HUES64 (cell line): ENCODE measurements around the gene TLE3.
"Not testable (repeated sequence)": the region's sequence is repeated elsewhere in the genome, so short reads cannot be mapped to it uniquely, and the experiment has no call there.

Source experiments
- H3K27ac ChIP-seq: 2 replicates; pipeline ENCODE4 v1.7.0; 2013; ENCODE audit warnings: low read depth, low read length, inconsistent platforms
- H3K27me3 ChIP-seq: 2 replicates; pipeline ENCODE4 v1.6.1; 2013; ENCODE audit warnings: mild to moderate bottlenecking, low read length; ENCODE audit not compliant: insufficient read depth
- H3K36me3 ChIP-seq: 2 replicates; pipeline ENCODE4 v1.6.1; 2013; ENCODE audit warnings: mild to moderate bottlenecking, low read length; ENCODE audit not compliant: insufficient read depth
- H3K4me1 ChIP-seq: 2 replicates; pipeline ENCODE4 v1.6.1; 2013; ENCODE audit warnings: mild to moderate bottlenecking, low read length, moderate library complexity; ENCODE audit not compliant: insufficient read depth
- H3K4me3 ChIP-seq: 2 replicates; pipeline ENCODE4 v1.5.1; 2013; ENCODE audit warnings: mild to moderate bottlenecking, low read length, moderate library complexity
- H3K9ac ChIP-seq: 2 replicates; pipeline ENCODE4 v1.6.1; 2013; ENCODE audit warnings: mild to moderate bottlenecking, low read depth, low read length
- H3K9me3 ChIP-seq: 2 replicates; pipeline ENCODE4 v1.6.1; 2013; ENCODE audit warnings: low read depth, low read length; ENCODE audit not compliant: insufficient read depth
- WGBS: fragments of 150-250, 120-280 bp; methylation state at CpG from one replicate; pipeline ENCODE4 v1.1.7; 2013; ENCODE audit warnings: missing lambda C conversion rate; 5-methylcytosine and 5-hydroxymethylcytosine counted together

The TLE3 gene

GRCh38 chr15:70137967-70138366 lies 40.2 kb upstream of the TLE3 start:
- H3K27ac ChIP-seq: no peak overlapping the region
- H3K27me3 ChIP-seq: peaks cover 9% of the 10 kb centered on the region; the same call in 1 of the 2 replicates
- peaks cover 17% of the 10 kb centered on the region for H3K4me1 ChIP-seq
- H3K9ac ChIP-seq: no peak overlapping the region
- no peaks in the 10 kb centered on the region for H3K36me3 ChIP-seq
- H3K4me3 ChIP-seq: no peak overlapping the region
- H3K9me3 ChIP-seq: no peaks in the 10 kb centered on the region
- WGBS: 84% methylated on average over 4 of the region's 4 CpGs

GRCh38 chr15:70137021-70137420 lies 39.3 kb upstream of the TLE3 start:
- not testable (repeated sequence) for H3K9me3 ChIP-seq, H3K27me3 ChIP-seq, H3K4me3 ChIP-seq, H3K9ac ChIP-seq, H3K27ac ChIP-seq, H3K36me3 ChIP-seq
- H3K4me1 ChIP-seq: peaks cover 12% of the 10 kb centered on the region
- 91% methylated on average over 1 of the region's 1 CpG for WGBS

GRCh38 chr15:70133781-70134421 lies 36.2 kb upstream of the TLE3 start:
- Histone ChIP-seq H3K4me3 (no peak overlapping the region), H3K27ac (no peak overlapping the region), H3K9ac (no peak overlapping the region), H3K4me1 (no peaks in the 10 kb centered on the region), H3K27me3 (peaks cover 3% of the 10 kb centered on the region; the same call in 1 of the 2 replicates), H3K36me3 (no peaks in the 10 kb centered on the region), H3K9me3 (no peaks in the 10 kb centered on the region)
- 92% methylated on average over 7 of the region's 7 CpGs for WGBS

- Histone ChIP-seq H3K27me3 (peaks cover 2% of the 10 kb centered on the region; the same call in 1 of the 2 replicates), H3K36me3 (no peaks in the 10 kb centered on the region), H3K9me3 (no peaks in the 10 kb centered on the region), H3K9ac (no peak overlapping the region), H3K27ac (no peak overlapping the region), H3K4me3 (no peak overlapping the region), H3K4me1 (no peaks in the 10 kb centered on the region)
- WGBS: 90% methylated on average over 6 of the region's 6 CpGs
Observed at GRCh38 chr15:70133296-70133695, 35.6 kb upstream of the TLE3 start.

GRCh38 chr15:70132571-70132970 lies 34.9 kb upstream of the TLE3 start:
- Histone ChIP-seq H3K27me3 (no peaks in the 10 kb centered on the region), H3K4me3 (no peak overlapping the region), H3K9ac (no peak overlapping the region), H3K27ac (no peak overlapping the region), H3K4me1 (no peaks in the 10 kb centered on the region), H3K9me3 (no peaks in the 10 kb centered on the region), H3K36me3 (no peaks in the 10 kb centered on the region)
- WGBS: 89% methylated on average over 1 of the region's 1 CpG

GRCh38 chr15:70132139-70132538 lies 34.4 kb upstream of the TLE3 start:
- no peak overlapping the region for H3K9ac ChIP-seq
- H3K9me3 ChIP-seq: no peaks in the 10 kb centered on the region
- no peaks in the 10 kb centered on the region for H3K4me1 ChIP-seq
- H3K27ac ChIP-seq: no peak overlapping the region
- no peaks in the 10 kb centered on the region for H3K36me3 ChIP-seq
- H3K27me3 ChIP-seq: no peaks in the 10 kb centered on the region
- H3K4me3 ChIP-seq: no peak overlapping the region
- WGBS: 89% methylated on average over 4 of the region's 4 CpGs

GRCh38 chr15:70128414-70129140 lies 30.9 kb upstream of the TLE3 start:
- Histone ChIP-seq H3K9ac (no peak overlapping the region), H3K4me3 (no peak overlapping the region), H3K27ac (no peak overlapping the region), H3K4me1 (no peaks in the 10 kb centered on the region), H3K36me3 (no peaks in the 10 kb centered on the region), H3K27me3 (no peaks in the 10 kb centered on the region), H3K9me3 (no peaks in the 10 kb centered on the region)
- 94% methylated on average over 4 of the region's 4 CpGs for WGBS

GRCh38 chr15:70127770-70128413 lies 30.2 kb upstream of the TLE3 start:
- H3K4me3 ChIP-seq: no peak overlapping the region
- H3K4me1 ChIP-seq: no peaks in the 10 kb centered on the region
- H3K36me3 ChIP-seq: no peaks in the 10 kb centered on the region
- H3K9me3 ChIP-seq: no peaks in the 10 kb centered on the region
- WGBS: 76% methylated on average over 3 of the region's 3 CpGs
- no peak overlapping the region for H3K9ac ChIP-seq
- H3K27ac ChIP-seq: no peak overlapping the region
- H3K27me3 ChIP-seq: no peaks in the 10 kb centered on the region

- 86% methylated on average over 6 of the region's 6 CpGs for WGBS
Observed at GRCh38 chr15:70127288-70127746, 29.6 kb upstream of the TLE3 start.

GRCh38 chr15:70126362-70126761 lies 28.6 kb upstream of the TLE3 start:
- Histone ChIP-seq H3K9ac (no peak overlapping the region), H3K27ac (no peak overlapping the region), H3K9me3 (no peaks in the 10 kb centered on the region), H3K36me3 (no peaks in the 10 kb centered on the region), H3K27me3 (no peaks in the 10 kb centered on the region), H3K4me1 (no peaks in the 10 kb centered on the region), H3K4me3 (no peak overlapping the region)
- 94% methylated on average over 4 of the region's 4 CpGs for WGBS

More at GRCh38 chr15:70127288-70127746, 29.6 kb upstream of the TLE3 start:
- Histone ChIP-seq H3K4me1 (no peaks in the 10 kb centered on the region), H3K9ac (no peak overlapping the region), H3K9me3 (no peaks in the 10 kb centered on the region), H3K4me3 (no peak overlapping the region), H3K27ac (no peak overlapping the region), H3K36me3 (no peaks in the 10 kb centered on the region), H3K27me3 (no peaks in the 10 kb centered on the region)

GRCh38 chr15:70125605-70126004 lies 27.9 kb upstream of the TLE3 start:
- no peaks in the 10 kb centered on the region for H3K9me3 ChIP-seq
- H3K9ac ChIP-seq: no peak overlapping the region
- no peak overlapping the region for H3K27ac ChIP-seq
- no peaks in the 10 kb centered on the region for H3K36me3 ChIP-seq
- no peaks in the 10 kb centered on the region for H3K27me3 ChIP-seq
- no peaks in the 10 kb centered on the region for H3K4me1 ChIP-seq
- no peak overlapping the region for H3K4me3 ChIP-seq
- 76% methylated on average over 5 of the region's 5 CpGs for WGBS
